ENCODE measurements around the gene TGFBR2.

DNA sequence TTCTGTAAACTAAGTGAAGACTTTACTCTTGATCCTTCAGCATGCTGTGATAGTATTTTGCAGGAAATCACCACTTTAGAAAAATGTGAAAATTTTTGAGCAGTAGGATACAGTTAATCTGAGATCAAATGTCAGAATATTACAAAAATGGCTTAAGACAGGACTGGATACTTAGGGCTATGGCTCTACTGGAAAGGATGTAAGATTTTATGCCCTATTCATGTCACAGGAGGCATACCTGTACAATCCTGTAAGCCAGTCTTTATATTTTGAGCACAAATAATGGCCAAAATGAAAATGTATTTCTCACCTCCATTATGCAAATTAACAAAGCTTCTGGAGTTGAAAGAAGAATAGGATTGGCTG, 8.6 kb upstream of the TGFBR2 start:
- TF ChIP-seq POLR2A (IDR thresholded peaks at IDR 0.05) (no peak), POLR2AphosphoS5 (IDR thresholded peaks at IDR 0.05) (no peak)

Data from prostate gland (tissue), 1 donor.